ENCODE data around the gene ATP2B3.

The ATP2B3 gene

DNA sequence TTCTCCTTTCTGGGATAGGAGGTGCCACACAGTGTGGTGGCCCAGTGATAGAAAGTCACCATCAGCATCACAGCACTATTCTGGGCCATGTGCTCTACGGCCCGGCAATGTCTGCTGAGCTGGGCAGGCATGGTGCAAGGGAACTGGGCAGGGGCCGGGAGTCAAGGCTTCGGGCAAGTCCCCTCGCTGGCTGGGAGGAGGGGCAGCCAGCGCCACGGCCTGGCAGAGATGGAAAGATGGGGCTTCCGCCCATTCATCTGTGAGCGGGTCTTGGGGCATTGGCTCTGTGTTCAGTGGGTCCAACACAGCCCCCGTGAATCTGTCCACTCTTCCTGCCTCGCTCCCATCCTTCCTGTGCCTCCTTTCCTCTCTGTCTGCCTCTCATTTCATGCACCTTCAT is 7.1 kb upstream of the ATP2B3 start:
- TF ChIP-seq, protein P1, sequence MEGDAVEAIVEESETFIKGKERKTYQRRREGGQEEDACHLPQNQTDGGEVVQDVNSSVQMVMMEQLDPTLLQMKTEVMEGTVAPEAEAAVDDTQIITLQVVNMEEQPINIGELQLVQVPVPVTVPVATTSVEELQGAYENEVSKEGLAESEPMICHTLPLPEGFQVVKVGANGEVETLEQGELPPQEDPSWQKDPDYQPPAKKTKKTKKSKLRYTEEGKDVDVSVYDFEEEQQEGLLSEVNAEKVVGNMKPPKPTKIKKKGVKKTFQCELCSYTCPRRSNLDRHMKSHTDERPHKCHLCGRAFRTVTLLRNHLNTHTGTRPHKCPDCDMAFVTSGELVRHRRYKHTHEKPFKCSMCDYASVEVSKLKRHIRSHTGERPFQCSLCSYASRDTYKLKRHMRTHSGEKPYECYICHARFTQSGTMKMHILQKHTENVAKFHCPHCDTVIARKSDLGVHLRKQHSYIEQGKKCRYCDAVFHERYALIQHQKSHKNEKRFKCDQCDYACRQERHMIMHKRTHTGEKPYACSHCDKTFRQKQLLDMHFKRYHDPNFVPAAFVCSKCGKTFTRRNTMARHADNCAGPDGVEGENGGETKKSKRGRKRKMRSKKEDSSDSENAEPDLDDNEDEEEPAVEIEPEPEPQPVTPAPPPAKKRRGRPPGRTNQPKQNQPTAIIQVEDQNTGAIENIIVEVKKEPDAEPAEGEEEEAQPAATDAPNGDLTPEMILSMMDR (IDR thresholded peaks at IDR 0.05; ENCODE audit: low read depth, low read length) = no peak
- no peak for DNase-seq (ENCODE audit: extremely low read depth, low read depth)

- TF ChIP-seq, protein P1 (IDR thresholded peaks at IDR 0.05; ENCODE audit: low read depth, low read length) = no peak
- no peak for DNase-seq (ENCODE audit: extremely low read depth, low read depth)
Measured at GRCh38 chrX:153511784-153512500, 5.5 kb upstream of the ATP2B3 start.

- no peak for DNase-seq (ENCODE audit: extremely low read depth, low read depth)
- TF ChIP-seq, protein P1 (IDR thresholded peaks at IDR 0.05; ENCODE audit: low read depth, low read length) = no peak
Measured at GRCh38 chrX:153512501-153512893, 4.9 kb upstream of the ATP2B3 start.

GRCh38 chrX:153513265-153513664 is 4.2 kb upstream of the ATP2B3 start:
- TF ChIP-seq, protein P1 (IDR thresholded peaks at IDR 0.05; ENCODE audit: low read depth, low read length) = no peak
- no peak for DNase-seq (ENCODE audit: extremely low read depth, low read depth)

- TF ChIP-seq, protein P1 (IDR thresholded peaks at IDR 0.05; ENCODE audit: low read depth, low read length) = no peak
Measured at GRCh38 chrX:153514259-153514658, 3.2 kb upstream of the ATP2B3 start.

GRCh38 chrX:153515435-153515834 is 2.0 kb upstream of the ATP2B3 start:
- TF ChIP-seq, protein P1 (IDR thresholded peaks at IDR 0.05; ENCODE audit: low read depth, low read length) = no peak

More at GRCh38 chrX:153514259-153514658, 3.2 kb upstream of the ATP2B3 start:
- no peak for DNase-seq (ENCODE audit: extremely low read depth, low read depth)

DNA sequence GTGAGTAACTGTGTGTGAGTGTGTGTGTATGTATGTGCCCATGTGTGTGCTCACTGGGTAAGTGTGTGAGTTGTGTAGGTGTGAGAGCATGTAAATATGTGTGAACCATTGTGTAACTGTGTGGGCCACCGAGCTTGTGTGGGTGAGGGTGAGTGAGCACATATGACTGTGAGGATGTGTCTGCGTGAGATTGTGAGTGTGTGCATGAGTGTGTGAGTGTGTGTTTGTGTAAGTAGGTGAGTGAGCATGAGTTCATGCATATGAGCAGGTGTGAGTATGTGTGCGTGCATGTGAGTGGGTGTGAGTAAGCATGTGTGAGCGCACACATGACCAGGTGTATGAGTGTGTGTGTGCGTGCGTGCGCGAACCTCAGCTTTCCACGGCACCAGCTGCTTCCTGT is 1.4 kb upstream of the ATP2B3 start:
- TF ChIP-seq, protein P1 (IDR thresholded peaks at IDR 0.05; ENCODE audit: low read depth, low read length) = no peak
- no peak for DNase-seq (ENCODE audit: extremely low read depth, low read depth)

More at GRCh38 chrX:153515435-153515834, 2.0 kb upstream of the ATP2B3 start:
- DNase-seq (ENCODE audit: extremely low read depth, low read depth) = no peak

Data from AG09319 (cell line).